GM12892 (cell line): Measurements from ENCODE around the gene CFAP119.

Experiments used
- DNase-seq: peaks from one replicate; pipeline ENCODE4 v3.0.0; 2011; ENCODE audit not compliant: insufficient read length
- FAIRE-seq: peaks from 2 replicates; lab custom pipeline; 2011; peaks lifted over from hg19 to GRCh38; lab: Jason Lieb, UNC
- POLR2A ChIP-seq: IDR thresholded peaks from 2 replicates; pipeline ENCODE4 v1.6.1; 2011; ENCODE audit warnings: low read depth, low read length, control low read depth
- POLR2AphosphoS5 ChIP-seq: IDR thresholded peaks from 2 replicates; pipeline ENCODE4 v1.6.1; 2011; ENCODE audit warnings: low read depth, low read length, control low read depth
- TAF1 ChIP-seq: IDR thresholded peaks from 2 replicates; pipeline ENCODE4 v1.6.1; 2011; ENCODE audit warnings: low read depth, mild to moderate bottlenecking, control low read depth, low read length, borderline replicate concordance

The CFAP119 gene

GRCh38 chr16:30745082-30745481, 16.8 kb downstream of the CFAP119 start:
- TF ChIP-seq TAF1 (no peak), POLR2A (no peak), POLR2AphosphoS5 (no peak)
- FAIRE-seq: no peak

DNA sequence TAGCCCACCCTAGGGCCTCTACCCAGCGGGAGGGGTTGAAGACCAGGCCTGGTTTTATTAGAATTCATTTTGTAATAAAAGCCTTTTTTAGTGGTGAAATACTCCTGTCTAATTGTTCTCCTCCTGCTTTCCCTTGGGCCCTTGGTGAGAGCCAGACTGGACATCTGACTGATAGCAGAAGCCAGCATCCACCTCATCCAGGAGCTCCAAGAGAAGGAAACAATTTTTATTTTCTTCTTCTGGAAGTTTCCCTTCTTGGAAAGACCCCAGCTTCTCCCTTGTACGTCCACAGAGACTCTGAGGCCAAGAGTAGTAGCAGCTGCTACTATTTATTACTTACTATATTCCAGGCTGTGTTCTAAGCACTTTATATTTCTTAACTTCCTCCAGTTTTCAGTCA, 17.7 kb downstream of the CFAP119 start:
- FAIRE-seq: no peak

More at GRCh38 chr16:30745082-30745481, 16.8 kb downstream of the CFAP119 start:
- no peak for DNase-seq

GRCh38 chr16:30743716-30744115, 18.1 kb downstream of the CFAP119 start:
- DNase-seq (no peak), FAIRE-seq (no peak)
- TF ChIP-seq POLR2AphosphoS5: no peak
- TF ChIP-seq TAF1: no peak
- TF ChIP-seq POLR2A: no peak

More for the DNA sequence above, 17.7 kb downstream of the CFAP119 start:
- no peak for DNase-seq
- no peak for TF ChIP-seq TAF1
- TF ChIP-seq POLR2AphosphoS5: no peak
- TF ChIP-seq POLR2A: no peak

DNA sequence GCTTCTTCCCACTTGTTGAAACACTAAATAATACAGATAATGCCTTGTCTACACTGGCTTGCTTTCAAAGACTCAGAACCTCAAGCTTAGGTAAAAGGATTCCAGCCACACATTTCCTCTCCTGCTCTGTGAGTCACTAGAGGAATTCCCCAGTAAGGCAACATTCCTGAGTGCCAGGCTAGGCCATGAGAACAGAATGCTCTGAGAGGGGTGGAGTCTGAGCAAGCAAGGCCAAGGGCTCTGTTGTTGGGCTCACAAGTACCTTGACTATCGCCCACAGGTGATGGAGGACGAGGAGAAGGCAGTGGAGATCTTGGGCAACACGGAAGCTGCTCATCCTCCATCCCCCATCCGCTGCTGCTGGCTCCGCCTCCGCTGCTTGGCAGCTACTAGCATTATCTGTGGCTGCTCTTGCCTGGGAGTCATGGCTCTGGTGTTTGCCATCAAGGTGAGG, 20.4 kb downstream of the CFAP119 start:
- no peak for DNase-seq
- TF ChIP-seq POLR2AphosphoS5 (no peak), POLR2A (no peak), TAF1 (no peak)
- no peak for FAIRE-seq

DNA sequence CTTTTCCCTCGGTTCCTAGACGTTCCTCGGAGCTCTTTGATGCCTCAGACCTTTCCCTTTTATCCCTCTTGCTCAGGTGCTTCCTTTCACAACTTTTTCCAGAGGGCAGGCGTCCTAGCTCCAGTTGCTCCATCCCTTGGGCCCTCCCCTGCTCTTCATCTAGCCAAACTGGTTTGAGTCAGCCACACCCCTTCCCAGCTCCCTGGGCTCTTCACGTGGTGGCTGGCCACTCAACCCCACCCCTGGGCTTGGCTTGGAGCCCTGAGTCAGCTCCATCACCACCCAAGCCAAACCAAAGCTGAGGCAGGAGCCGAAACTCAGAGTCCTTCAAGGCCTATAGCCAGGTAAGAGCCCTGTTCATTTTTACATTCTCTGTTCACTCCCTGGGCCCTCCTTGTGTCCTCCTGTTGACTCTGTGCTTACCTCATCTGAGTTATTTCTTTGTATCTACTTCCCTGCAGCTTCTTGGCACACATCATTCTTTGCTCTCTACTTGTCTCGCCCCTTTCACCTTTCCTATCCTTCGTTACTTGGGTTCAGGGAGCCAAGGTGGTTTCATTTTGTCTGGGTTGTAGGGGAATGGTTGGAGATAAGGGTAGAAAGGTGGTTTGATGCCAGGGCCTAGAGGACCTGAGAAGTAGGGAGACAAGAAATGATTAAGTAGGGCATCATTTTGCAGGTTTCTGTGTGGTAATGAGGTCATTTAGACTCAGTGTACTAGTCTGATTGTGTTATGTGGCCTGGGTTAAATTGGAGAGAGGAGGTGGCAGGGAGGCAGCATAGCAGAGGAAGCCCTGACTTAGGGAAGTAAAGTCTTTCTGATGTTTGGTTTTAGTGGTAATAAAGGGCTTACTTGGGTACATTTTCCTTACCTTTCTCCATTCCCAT, 21.3 kb downstream of the CFAP119 start:
- DNase-seq (no peak), FAIRE-seq (no peak)
- no peak for TF ChIP-seq TAF1
- no peak for TF ChIP-seq POLR2A
- TF ChIP-seq POLR2AphosphoS5: no peak

- DNase-seq (no peak), FAIRE-seq (no peak)
- TF ChIP-seq POLR2A: no peak; the same call in 1 of the 2 replicates
- TF ChIP-seq TAF1: no peak
- TF ChIP-seq POLR2AphosphoS5: no peak
These were observed 22.6 kb downstream of the CFAP119 start for GRCh38 chr16:30738984-30739951.

GRCh38 chr16:30737794-30738648, 23.8 kb downstream of the CFAP119 start:
- DNase-seq (no peak), FAIRE-seq (no peak)
- TF ChIP-seq POLR2AphosphoS5: 0 out of 2 replicates have a peak, but pooled peaks have one; percentile 3
- no peak for TF ChIP-seq TAF1
- no peak for TF ChIP-seq POLR2A

GRCh38 chr16:30736995-30737793, 24.7 kb downstream of the CFAP119 start:
- FAIRE-seq: no peak
- TF ChIP-seq TAF1: no peak
- TF ChIP-seq POLR2AphosphoS5: 0 out of 2 replicates have a peak, but pooled peaks have one; percentile 26

DNA sequence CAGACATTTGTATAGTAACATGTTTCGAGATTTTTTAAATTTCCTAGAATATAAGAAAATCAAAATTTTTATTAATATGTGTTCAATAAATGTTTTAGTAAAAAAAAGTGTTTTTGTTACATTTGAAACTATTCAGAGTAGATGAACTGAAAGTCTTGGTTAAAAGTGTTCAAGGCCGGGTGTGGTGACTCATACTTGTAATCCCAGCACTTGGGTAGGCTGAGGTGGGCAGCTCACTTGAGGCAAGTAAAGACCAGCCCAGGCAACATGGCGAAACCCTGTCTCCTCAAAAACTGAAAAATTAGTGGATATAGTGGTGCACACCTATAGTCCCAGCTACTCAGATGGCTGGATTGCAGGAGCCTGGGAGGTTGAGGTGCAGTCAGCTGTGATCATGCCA, 30.5 kb downstream of the CFAP119 start:
- DNase-seq (no peak), FAIRE-seq (no peak)
- TF ChIP-seq POLR2A (no peak), POLR2AphosphoS5 (no peak), TAF1 (no peak)

More at GRCh38 chr16:30736995-30737793, 24.7 kb downstream of the CFAP119 start:
- DNase-seq: no peak
